ENCODE results near the gene FAM200C. TPM values are rescaled to one million over a fixed set of nuclear protein-coding genes. Genes with fewer than 3 reads are reported as not detected.

Gene FAM200C
- total and polyA plus RNA-seq, 9 donors: 4.8 to 14.3 (median 8.0) TPM

GRCh38 chr5:160398806-160399205, 1.0 kb downstream of the FAM200C start:
- no peak overlapping the region for H3K27ac ChIP-seq
- no peaks in the 10 kb centered on the region for H3K27me3 ChIP-seq
- no peaks in the 10 kb centered on the region for H3K9me3 ChIP-seq
- H3K4me1 ChIP-seq (ENCODE audit: insufficient read depth): peaks cover 6% of the 10 kb centered on the region
- H3K4me3 ChIP-seq: peak overlapping the region; percentile 50
- DNase-seq: no peak
- no peaks in the 10 kb centered on the region for H3K36me3 ChIP-seq
- TF ChIP-seq POLR2A (IDR thresholded peaks at IDR 0.05): no peak
- TF ChIP-seq EP300 (IDR thresholded peaks at IDR 0.05): no peak
- TF ChIP-seq CTCF (IDR thresholded peaks at IDR 0.05): no peak
- intact Hi-C loops (cut with DNase I): no loop called here
- WGBS, 3 donors: 15 to 24% (median 18%) methylated on average over 4 of the region's 4 CpGs

DNA sequence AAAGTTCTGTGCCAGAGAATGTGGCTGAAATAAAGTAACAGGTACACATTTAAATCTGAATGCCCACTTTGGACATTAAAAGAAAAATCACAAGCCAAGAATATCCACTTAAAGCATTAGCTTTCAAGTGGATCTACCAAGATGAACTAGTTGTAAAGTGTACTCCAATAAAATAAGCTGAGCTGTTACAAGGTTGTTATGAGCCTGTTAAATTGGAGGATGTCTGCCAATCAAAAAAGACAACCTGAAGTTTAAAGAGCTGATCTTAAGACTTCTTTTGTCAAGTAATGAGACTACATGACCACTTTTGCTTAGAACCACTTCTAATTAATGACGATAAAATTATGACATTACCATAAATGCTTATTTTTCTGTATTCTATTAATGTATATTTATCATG, 2.4 kb downstream of the FAM200C start:
- Histone ChIP-seq H3K36me3 (no peaks in the 10 kb centered on the region), H3K27ac (no peak overlapping the region), H3K4me1 (ENCODE audit: insufficient read depth) (peaks cover 6% of the 10 kb centered on the region), H3K4me3 (no peak overlapping the region), H3K9me3 (no peaks in the 10 kb centered on the region), H3K27me3 (no peaks in the 10 kb centered on the region)
- 95 to 96% (median 96%) methylated on average over 1 of the region's 1 CpG for WGBS, 3 donors
- TF ChIP-seq EP300 (IDR thresholded peaks at IDR 0.05): no peak
- DNase-seq: no peak
- intact Hi-C loops (cut with DNase I): no loop called here

DNA sequence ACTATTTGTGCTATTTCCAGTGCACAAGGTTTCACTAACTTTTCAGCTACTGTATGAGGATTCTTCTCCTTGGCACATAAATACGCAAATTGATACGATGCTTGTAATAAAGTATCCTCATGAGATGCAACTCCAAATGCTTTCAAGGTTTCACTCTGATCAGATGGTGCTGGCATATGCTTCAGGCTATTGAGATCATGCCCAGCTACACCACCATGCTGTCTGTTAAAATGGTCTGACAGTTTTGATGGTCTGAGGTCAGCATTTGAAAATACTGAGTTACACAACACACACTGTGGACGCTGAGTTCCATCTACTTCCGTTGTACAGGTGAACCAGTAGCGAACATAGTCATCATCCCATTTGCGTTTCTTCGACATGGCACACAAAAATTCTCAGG, 4.7 kb downstream of the FAM200C start:
- DNase-seq: no peak
- no peak for TF ChIP-seq EP300 (IDR thresholded peaks at IDR 0.05)
- Histone ChIP-seq H3K27me3 (no peaks in the 10 kb centered on the region), H3K27ac (no peak overlapping the region), H3K4me3 (no peak overlapping the region), H3K4me1 (ENCODE audit: insufficient read depth) (peaks cover 6% of the 10 kb centered on the region), H3K36me3 (no peaks in the 10 kb centered on the region), H3K9me3 (no peaks in the 10 kb centered on the region)
- 92 to 95% (median 93%) methylated on average over 7 of the region's 7 CpGs for WGBS, 3 donors
- intact Hi-C loops (cut with DNase I): no loop called here

DNA sequence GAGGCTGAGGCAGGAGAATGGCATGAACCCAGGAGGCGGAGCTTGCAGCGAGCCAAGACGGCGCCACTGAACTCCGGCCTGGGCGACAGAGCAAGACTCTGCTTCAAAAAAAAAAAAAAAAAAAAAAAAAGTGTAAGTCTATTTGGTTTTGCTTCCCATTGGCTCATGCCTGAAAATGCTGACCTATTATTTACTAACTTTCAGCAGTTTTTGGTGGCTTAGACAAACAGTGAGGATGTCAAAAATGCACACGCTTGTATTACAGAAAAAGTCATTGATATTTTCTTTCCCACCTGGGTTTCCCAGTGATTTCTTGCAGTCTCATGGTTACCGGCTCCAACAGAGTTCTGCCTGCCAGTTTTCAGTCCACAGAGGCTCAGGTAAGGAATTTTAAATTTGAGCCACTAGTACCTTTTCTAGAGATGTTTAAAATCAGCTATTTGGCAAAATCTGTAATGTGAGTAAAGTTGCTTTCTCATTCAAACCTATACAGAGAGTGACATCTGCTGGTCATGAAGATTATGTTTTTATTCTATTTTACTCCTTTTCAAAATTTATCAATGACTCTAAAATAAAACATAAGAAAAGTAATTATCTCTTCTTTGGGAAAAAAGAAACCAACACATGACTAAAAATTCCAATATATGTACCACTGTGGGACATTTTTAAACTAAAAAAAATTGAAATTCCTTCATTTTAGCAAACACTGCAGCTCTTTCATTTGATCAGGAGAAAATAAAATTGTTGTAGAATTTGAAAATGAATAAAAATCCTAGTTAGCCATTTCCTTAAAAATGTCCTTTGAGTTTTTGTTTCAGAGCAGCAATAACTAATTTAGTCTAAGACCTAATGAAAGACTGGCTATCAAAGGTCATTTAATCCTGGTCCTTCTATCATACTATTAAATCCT, 8.8 kb downstream of the FAM200C start:
- H3K9me3 ChIP-seq: no peaks in the 10 kb centered on the region
- 74 to 78% (median 75%) methylated on average over 8 of the region's 8 CpGs for WGBS, 3 donors
- TF ChIP-seq CTCF (IDR thresholded peaks at IDR 0.05) (peak in 1 of 3 donors; percentile 56), POLR2A (IDR thresholded peaks at IDR 0.05) (no peak), EP300 (IDR thresholded peaks at IDR 0.05) (no peak)
- no peak overlapping the region for H3K4me3 ChIP-seq
- no peak overlapping the region for H3K27ac ChIP-seq
- DNase-seq: no peak
- H3K4me1 ChIP-seq (ENCODE audit: insufficient read depth): no peaks in the 10 kb centered on the region
- no peaks in the 10 kb centered on the region for H3K36me3 ChIP-seq
- intact Hi-C loops (cut with DNase I): loop anchor here in 1 of 4 donors (5.0 kb wide), 1 partner anchor 369 kb away; no protein-coding TSS in a partner anchor
- no peaks in the 10 kb centered on the region for H3K27me3 ChIP-seq

DNA sequence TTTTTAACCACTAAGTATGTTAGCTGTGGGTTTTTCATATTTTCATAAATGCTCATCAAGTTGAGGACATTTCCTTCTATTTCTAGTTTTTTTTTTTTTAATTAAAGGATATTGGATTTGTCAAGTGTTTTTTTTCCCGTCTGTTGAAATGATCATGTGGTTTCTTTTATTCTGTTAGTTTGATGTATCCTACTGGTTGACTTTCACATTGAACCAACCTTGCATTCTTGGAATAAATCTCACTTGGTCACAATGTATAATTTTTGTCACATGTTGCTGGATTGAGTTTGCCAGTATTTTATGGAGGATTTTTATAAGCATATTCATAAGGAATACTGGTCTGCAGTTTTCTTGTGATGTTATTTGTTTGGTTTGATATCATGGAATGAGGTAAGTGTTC, 12.4 kb downstream of the FAM200C start:
- no peak overlapping the region for H3K4me3 ChIP-seq
- intact Hi-C loops (cut with DNase I): no loop called here
- H3K27me3 ChIP-seq: no peaks in the 10 kb centered on the region
- 86 to 91% (median 88%) methylated on average over 1 of the region's 1 CpG for WGBS, 3 donors
- no peak overlapping the region for H3K27ac ChIP-seq
- no peak for DNase-seq
- TF ChIP-seq CTCF (IDR thresholded peaks at IDR 0.05) (no peak), POLR2A (IDR thresholded peaks at IDR 0.05) (no peak), EP300 (IDR thresholded peaks at IDR 0.05) (no peak)
- H3K9me3 ChIP-seq: no peaks in the 10 kb centered on the region
- H3K36me3 ChIP-seq: no peaks in the 10 kb centered on the region
- no peaks in the 10 kb centered on the region for H3K4me1 ChIP-seq (ENCODE audit: insufficient read depth)

Data from ovary (tissue), 9 donors.